ENCODE measurements around the gene LIG1. TPM values are rescaled to one million over a fixed set of nuclear protein-coding genes. Genes with fewer than 3 reads are reported as not detected.
A peak's percentile ranks its signal among the peaks of the same experiment; 100 is the strongest.

The LIG1 gene
- total and polyA plus RNA-seq, 12 donors, result 1.8 to 9.9 (median 4.0) TPM

GRCh38 chr19:48194041-48194843 is 24.1 kb upstream of the LIG1 start:
- H3K4me1 ChIP-seq, result peaks cover 0 to 16% (median 12%) of the 10 kb centered on the region in 9 donors
- peak in 7 of 9 donors; percentile 32 to 57 (median 56) for TF ChIP-seq CTCF (IDR thresholded peaks at IDR 0.05)
- no peak for ATAC-seq
- peaks cover 0 to 10% (median 0%) of the 10 kb centered on the region in 9 donors for H3K36me3 ChIP-seq
- intact Hi-C loops (cut with DNase I), result no loop called here
- no peaks in the 10 kb centered on the region for H3K27me3 ChIP-seq
- DNase-seq, result no peak
- no peaks in the 10 kb centered on the region for H3K9me3 ChIP-seq
- no peak overlapping the region for H3K27ac ChIP-seq
- H3K4me3 ChIP-seq, result no peak overlapping the region
- 70 to 72% methylated on average over 36 of the region's 36 CpGs for WGBS, 2 donors

DNA sequence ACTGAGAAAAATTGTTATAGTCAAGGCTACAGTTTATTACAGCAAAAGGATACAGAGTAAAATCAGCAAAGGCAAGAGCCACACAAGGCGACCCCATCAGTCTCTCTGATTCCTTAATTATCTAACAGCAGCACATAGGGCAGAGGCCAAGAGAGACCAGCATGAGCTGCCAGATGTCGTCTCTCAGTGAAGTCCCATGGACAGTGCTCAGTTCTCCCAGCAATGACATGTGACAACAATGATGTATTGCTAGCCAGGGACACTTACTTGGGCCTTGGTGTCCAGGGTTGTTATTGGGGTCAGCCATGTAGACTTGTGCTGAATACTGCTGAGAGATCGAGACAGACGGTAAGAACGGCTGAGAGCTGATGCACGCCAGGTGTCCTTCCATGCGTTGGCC is 22.6 kb upstream of the LIG1 start:
- no peaks in the 10 kb centered on the region for H3K27me3 ChIP-seq
- peaks cover 0 to 21% (median 0%) of the 10 kb centered on the region in 9 donors for H3K36me3 ChIP-seq
- peaks cover 0 to 16% (median 12%) of the 10 kb centered on the region in 9 donors for H3K4me1 ChIP-seq
- H3K9me3 ChIP-seq, result no peaks in the 10 kb centered on the region
- no peak for DNase-seq
- no peak overlapping the region for H3K4me3 ChIP-seq
- intact Hi-C loops (cut with DNase I), result no loop called here
- ATAC-seq, result no peak
- WGBS, 2 donors, result 79 to 88% methylated on average over 7 of the region's 7 CpGs
- no peak for TF ChIP-seq CTCF (IDR thresholded peaks at IDR 0.05)
- no peak overlapping the region for H3K27ac ChIP-seq

DNA sequence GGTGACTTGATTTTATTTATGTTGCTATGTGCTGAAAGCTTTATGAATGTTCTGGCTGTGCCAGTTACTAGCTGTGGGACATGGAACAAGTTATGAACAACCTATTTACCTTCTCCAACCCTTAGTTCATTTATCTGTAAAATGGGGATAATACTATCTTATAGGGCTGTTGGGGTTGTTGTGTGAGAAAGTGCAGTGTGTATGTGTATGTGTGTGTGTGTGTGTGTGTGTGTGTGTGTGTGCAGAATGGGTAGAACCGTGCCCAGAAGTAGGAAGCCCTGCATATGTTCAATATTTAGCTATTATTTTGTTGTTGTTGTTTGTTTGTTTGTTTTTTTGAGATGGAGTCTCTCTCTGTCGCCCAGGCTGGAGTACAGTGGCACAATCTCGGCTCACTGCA is 20.7 kb upstream of the LIG1 start:
- intact Hi-C loops (cut with DNase I), result no loop called here
- WGBS, 2 donors, result 94% methylated on average over 3 of the region's 3 CpGs

DNA sequence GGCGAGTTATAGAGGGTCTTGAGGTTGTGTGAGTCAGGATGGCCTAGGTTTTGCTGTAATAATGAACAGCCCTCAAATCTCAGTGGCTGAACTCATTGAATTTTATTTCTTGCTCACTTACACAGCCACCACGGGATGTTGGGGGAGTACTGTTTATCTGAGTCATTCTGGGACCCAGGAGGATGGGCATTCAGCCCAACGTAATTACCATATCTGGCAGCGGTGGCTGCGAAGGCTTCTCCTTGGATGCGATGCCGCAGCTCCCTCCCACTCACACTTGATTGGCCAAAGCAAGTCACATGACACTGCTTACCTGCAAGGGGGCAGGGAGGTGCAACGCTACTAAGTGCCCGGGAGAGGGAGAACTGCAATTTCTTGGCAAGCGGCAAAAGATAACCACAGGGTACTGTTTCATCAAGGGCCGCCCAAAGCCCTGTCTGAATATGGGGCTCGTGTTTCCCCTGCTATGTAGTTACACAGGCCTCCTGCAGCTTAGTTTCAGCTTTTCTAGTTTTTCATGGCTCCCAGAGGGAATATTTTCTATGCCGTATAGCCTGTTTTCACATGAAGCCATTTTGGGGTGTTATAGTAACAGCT is 20.2 kb upstream of the LIG1 start:
- intact Hi-C loops (cut with DNase I), result no loop called here
- WGBS, 2 donors, result 75 to 82% methylated on average over 13 of the region's 13 CpGs
- Histone ChIP-seq H3K27ac (no peak overlapping the region), H3K4me3 (no peak overlapping the region), H3K27me3 (no peaks in the 10 kb centered on the region), H3K36me3 (peaks cover 0 to 30% (median 0%) of the 10 kb centered on the region in 9 donors), H3K4me1 (no peaks in the 10 kb centered on the region), H3K9me3 (no peaks in the 10 kb centered on the region)
- peak in 1 of 9 donors; percentile 11 for TF ChIP-seq CTCF (IDR thresholded peaks at IDR 0.05)
- ATAC-seq (no peak), DNase-seq (no peak)

More for the DNA sequence above, 20.7 kb upstream of the LIG1 start:
- no peak for DNase-seq
- no peak for ATAC-seq
- Histone ChIP-seq H3K27ac (no peak overlapping the region), H3K36me3 (peaks cover 0 to 29% (median 0%) of the 10 kb centered on the region in 9 donors), H3K4me3 (no peak overlapping the region), H3K27me3 (no peaks in the 10 kb centered on the region), H3K9me3 (no peaks in the 10 kb centered on the region), H3K4me1 (no peaks in the 10 kb centered on the region)
- TF ChIP-seq CTCF (IDR thresholded peaks at IDR 0.05), result no peak
